ENCODE data around the gene MEPE.

DNA sequence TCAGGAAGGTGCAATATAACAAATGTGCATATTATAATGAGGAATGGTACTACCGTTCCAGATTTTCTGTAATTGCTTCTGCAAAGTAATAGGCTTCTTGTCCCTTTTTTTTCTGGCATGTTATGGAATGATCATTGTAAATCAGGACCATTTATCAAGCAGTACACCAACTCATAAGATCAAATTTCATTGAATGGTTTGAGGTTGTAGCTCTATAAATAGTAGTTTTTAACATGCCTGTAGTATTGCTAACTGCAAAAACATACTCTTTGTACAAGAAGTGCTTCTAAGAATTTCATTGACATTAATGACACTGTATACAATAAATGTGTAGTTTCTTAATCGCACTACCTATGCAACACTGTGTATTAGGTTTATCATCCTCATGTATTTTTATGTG is 20.8 kb upstream of the MEPE start:
- TF ChIP-seq CTCF (tag by site-specific recombination; IDR thresholded peaks at IDR 0.05) (no peak), ZNF114 (tag by site-specific recombination; IDR thresholded peaks at IDR 0.05) (no peak), OVOL3 (tag by site-specific recombination; IDR thresholded peaks at IDR 0.05) (no peak), ZBTB20 (tag by site-specific recombination; IDR thresholded peaks at IDR 0.05) (no peak), SP2 (tag by site-specific recombination; IDR thresholded peaks at IDR 0.05) (no peak), ZNF433 (tag by site-specific recombination; IDR thresholded peaks at IDR 0.05; ENCODE audit: low read depth) (no peak)
- TF ChIP-seq, protein P1, sequence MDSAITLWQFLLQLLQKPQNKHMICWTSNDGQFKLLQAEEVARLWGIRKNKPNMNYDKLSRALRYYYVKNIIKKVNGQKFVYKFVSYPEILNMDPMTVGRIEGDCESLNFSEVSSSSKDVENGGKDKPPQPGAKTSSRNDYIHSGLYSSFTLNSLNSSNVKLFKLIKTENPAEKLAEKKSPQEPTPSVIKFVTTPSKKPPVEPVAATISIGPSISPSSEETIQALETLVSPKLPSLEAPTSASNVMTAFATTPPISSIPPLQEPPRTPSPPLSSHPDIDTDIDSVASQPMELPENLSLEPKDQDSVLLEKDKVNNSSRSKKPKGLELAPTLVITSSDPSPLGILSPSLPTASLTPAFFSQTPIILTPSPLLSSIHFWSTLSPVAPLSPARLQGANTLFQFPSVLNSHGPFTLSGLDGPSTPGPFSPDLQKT (IDR thresholded peaks at IDR 0.05; ENCODE audit: borderline replicate concordance, low read depth, low read length) = no peak
- TF ChIP-seq, protein P2, sequence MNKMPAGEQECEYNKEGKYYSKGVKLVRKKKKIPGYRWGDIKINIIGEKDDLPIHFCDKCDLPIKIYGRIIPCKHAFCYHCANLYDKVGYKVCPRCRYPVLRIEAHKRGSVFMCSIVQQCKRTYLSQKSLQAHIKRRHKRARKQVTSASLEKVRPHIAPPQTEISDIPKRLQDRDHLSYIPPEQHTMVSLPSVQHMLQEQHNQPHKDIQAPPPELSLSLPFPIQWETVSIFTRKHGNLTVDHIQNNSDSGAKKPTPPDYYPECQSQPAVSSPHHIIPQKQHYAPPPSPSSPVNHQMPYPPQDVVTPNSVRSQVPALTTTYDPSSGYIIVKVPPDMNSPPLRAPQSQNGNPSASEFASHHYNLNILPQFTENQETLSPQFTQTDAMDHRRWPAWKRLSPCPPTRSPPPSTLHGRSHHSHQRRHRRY (tag by site-specific recombination; IDR thresholded peaks at IDR 0.05) = no peak

Measured in HEK293 (cell line).